ENCODE measurements around the gene LBX2.

The LBX2 gene

DNA sequence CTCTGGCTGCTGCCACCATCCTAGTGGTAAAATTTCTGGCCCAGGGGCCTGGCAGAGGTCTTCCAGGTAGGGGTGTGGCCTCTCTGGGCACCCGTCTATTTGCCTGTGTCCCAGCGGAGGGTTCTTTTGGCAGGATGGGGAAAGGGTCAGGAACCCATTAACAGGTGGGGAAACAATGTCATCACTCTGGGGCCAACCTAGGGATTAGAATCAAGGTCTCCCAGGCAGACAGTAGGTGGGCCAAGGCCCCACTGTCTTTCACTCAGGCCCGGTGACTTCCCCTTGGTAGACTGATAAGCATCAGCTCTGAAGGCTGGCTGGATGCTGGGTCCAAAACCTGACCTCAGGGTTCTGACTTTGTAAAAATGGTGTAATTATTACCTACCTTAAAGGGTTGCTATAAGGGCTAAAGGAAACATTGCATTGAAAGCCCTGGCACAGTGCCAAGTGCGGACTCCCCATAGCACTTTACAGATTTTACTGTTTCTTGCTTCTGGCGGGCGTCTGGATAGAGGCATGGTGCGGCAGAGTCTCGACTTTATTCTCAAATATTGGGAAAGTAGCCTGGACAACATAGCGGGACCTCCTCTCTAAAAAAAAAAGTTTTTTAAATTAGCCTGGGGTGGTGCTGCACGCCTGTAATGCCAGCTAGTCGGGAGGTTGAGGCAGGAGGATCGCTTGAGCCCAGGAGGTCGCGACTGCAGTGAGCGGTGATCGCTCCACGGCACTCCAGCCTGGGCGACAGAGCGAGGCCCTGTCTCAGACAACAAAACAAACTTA is 2.2 kb downstream of the LBX2 start:
- H3K4me1 ChIP-seq (ENCODE audit: control insufficient read depth in 1 of 2, insufficient read depth in 1 of 2, low read depth in 1 of 2, low read length in 1 of 2) = peaks cover 26 to 27% of the 10 kb centered on the region in 2 experiments

DNA sequence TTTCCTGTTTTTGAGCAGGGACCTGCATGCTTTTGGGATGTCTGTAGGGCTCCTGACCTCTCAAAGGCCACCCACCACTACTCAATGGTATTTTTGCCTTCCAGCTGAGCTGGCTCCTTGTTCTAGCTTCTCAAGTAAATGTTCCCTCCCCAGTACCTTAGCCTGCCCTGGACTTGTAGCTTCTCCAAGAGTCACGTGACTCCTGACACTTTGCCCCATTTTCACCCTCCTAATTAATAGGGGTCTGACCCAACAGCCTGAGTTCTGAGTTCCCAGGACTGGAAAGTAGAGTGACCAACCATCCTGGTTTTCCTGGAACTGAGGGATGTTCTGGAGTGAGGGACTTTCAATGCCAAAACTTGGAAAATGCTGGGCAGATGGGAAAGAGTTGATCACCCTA is 4.0 kb downstream of the LBX2 start:
- H3K4me3 ChIP-seq (ENCODE audit: low read depth in 1 of 2, low read length in 1 of 2) = no peak overlapping the region
- no peak overlapping the region for H3K27ac ChIP-seq
- H3K36me3 ChIP-seq = peaks cover 41% of the 10 kb centered on the region

More for the DNA sequence above, 2.2 kb downstream of the LBX2 start:
- Histone ChIP-seq H3K27me3 (peaks cover 64% of the 10 kb centered on the region), H3K27ac (no peak overlapping the region), H3K9me3 (no peaks in the 10 kb centered on the region), H3K4me3 (ENCODE audit: low read depth in 1 of 2, low read length in 1 of 2) (peak overlapping the region; percentile 53 to 59), H3K36me3 (peaks cover 23% of the 10 kb centered on the region)
- TF ChIP-seq, protein P1, sequence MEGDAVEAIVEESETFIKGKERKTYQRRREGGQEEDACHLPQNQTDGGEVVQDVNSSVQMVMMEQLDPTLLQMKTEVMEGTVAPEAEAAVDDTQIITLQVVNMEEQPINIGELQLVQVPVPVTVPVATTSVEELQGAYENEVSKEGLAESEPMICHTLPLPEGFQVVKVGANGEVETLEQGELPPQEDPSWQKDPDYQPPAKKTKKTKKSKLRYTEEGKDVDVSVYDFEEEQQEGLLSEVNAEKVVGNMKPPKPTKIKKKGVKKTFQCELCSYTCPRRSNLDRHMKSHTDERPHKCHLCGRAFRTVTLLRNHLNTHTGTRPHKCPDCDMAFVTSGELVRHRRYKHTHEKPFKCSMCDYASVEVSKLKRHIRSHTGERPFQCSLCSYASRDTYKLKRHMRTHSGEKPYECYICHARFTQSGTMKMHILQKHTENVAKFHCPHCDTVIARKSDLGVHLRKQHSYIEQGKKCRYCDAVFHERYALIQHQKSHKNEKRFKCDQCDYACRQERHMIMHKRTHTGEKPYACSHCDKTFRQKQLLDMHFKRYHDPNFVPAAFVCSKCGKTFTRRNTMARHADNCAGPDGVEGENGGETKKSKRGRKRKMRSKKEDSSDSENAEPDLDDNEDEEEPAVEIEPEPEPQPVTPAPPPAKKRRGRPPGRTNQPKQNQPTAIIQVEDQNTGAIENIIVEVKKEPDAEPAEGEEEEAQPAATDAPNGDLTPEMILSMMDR (IDR thresholded peaks at IDR 0.05) = no peak

DNA sequence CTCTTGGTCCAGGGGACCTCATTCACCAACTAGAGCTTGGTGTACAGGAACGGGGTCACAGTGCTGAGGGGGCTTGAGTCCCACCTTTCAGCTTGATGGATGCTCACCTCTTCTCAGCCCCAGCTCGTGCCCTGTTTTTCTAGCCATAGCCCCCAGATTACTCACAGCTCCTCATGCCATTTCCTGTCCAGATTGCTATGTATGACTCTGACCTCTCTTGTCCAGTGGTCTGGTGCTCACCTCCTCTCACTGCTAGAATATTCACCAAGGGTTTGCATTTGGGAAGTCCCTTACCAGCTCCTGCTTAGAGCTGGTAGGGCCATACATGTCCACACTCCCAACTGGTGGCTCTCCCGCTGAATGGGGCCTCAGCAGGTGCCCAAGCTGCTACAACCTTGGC is 5.9 kb downstream of the LBX2 start:
- TF ChIP-seq, protein P1 (IDR thresholded peaks at IDR 0.05) = no peak
- H3K36me3 ChIP-seq = peaks cover 58% of the 10 kb centered on the region
- H3K27ac ChIP-seq = no peak overlapping the region
- H3K4me1 ChIP-seq (ENCODE audit: control insufficient read depth in 1 of 2, insufficient read depth in 1 of 2, low read depth in 1 of 2, low read length in 1 of 2) = peaks cover 11% of the 10 kb centered on the region in 2 experiments
- H3K27me3 ChIP-seq = peaks cover 27% of the 10 kb centered on the region
- H3K4me3 ChIP-seq (ENCODE audit: low read depth in 1 of 2, low read length in 1 of 2) = no peak overlapping the region
- H3K9me3 ChIP-seq = no peaks in the 10 kb centered on the region

More for the DNA sequence above, 4.0 kb downstream of the LBX2 start:
- TF ChIP-seq, protein P1 (IDR thresholded peaks at IDR 0.05) = no peak
- Histone ChIP-seq H3K27me3 (peaks cover 46% of the 10 kb centered on the region), H3K9me3 (no peaks in the 10 kb centered on the region), H3K4me1 (ENCODE audit: control insufficient read depth in 1 of 2, insufficient read depth in 1 of 2, low read depth in 1 of 2, low read length in 1 of 2) (peaks cover 26% of the 10 kb centered on the region in 2 experiments)

DNA sequence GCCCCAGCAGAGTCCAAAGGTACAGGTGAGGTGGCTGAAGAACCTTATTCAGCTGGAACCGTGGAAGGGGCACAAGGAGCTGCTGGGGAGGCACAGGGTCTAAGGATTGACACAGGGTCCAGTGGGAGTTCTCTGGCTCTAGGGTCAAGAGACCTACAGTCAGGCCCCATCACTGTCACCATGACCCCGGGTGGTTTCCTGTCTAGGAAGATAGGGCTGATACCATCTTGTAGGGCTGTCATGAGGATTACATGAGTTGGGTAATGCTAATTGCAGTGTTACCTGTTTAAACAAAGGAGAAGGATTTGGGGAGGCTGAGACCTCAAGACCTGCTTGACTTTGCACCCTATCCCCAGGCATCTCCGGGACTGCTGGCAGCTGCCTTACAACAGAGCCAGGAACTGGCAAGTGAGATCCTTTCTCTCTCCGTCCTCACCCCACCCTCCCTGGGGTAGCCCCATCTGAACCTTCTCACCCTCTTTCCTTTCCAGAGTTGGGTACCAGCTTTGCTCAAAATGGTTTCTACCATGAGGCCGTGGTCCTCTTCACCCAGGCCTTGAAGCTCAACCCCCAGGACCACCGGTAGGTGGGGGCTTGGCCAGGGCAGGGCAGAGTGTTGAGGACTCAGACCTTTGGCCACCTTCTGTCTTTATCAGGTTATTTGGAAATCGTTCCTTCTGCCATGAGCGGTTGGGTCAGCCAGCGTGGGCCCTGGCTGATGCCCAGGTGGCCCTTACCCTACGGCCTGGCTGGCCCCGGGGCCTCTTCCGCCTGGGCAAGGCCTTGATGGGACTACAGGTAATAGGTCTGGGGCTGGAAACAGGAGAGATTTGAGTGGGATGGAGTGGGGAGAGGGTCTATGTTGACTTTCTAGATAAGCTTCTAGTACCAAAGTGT is 7.5 kb downstream of the LBX2 start:
- TF ChIP-seq, protein P1 (IDR thresholded peaks at IDR 0.05) = no peak
- Histone ChIP-seq H3K4me3 (ENCODE audit: low read depth in 1 of 2, low read length in 1 of 2) (no peak overlapping the region), H3K27me3 (peaks cover 11% of the 10 kb centered on the region), H3K4me1 (ENCODE audit: control insufficient read depth in 1 of 2, insufficient read depth in 1 of 2, low read depth in 1 of 2, low read length in 1 of 2) (no peaks in the 10 kb centered on the region), H3K9me3 (no peaks in the 10 kb centered on the region), H3K27ac (no peak overlapping the region), H3K36me3 (peaks cover 67% of the 10 kb centered on the region)

DNA sequence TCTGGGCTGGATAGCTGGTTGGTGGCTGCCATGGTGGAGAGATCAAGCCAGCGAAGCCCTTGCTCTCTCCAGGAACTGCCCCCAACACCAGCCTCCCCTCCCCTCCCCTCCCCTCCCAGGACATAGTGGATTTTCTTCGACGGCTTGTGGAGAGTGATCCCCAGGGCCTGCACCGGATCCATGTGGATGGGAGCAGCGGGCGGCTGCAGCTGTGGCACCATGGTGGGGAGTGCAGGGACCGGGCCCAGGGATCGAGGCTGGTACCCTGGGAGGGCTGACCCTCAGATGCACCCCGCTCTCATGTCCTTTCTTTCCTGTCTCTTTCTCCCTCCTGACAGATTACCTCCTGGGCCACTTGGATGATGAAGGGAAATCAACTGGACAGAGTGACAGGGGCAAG is 9.5 kb downstream of the LBX2 start:
- no peaks in the 10 kb centered on the region for H3K4me1 ChIP-seq (ENCODE audit: control insufficient read depth in 1 of 2, insufficient read depth in 1 of 2, low read depth in 1 of 2, low read length in 1 of 2)
- no peaks in the 10 kb centered on the region for H3K27me3 ChIP-seq
- H3K4me3 ChIP-seq (ENCODE audit: low read depth in 1 of 2, low read length in 1 of 2) = no peak overlapping the region
- H3K36me3 ChIP-seq = peaks cover 79% of the 10 kb centered on the region
- TF ChIP-seq, protein P1 (IDR thresholded peaks at IDR 0.05) = no peak
- no peak overlapping the region for H3K27ac ChIP-seq
- H3K9me3 ChIP-seq = no peaks in the 10 kb centered on the region
